WTC11 (cell line): ENCODE results near the gene RERG. TPM values are rescaled to one million over a fixed set of nuclear protein-coding genes. Genes with fewer than 3 reads are reported as not detected.

Experiments used
- ATAC-seq: fragments of 200-7000 bp; cut with Tn5 transposase; 2 replicates; pipeline ENCODE4 v1.10.0; 2021; ENCODE audit warnings: mild to moderate bottlenecking, moderate library complexity
- CTCF ChIA-PET: fragments of 300-600 bp; sonication (Branson Sonifier 250); formaldehyde crosslinking; loops from one replicate; lab custom pipeline; 2021; ENCODE audit warnings: antibody characterized with exemption; lab: Charles Lee
- POLR2A ChIA-PET: fragments of 350-600 bp; sonication (Branson Sonifier 250); formaldehyde crosslinking; loops from one replicate; lab custom pipeline; 2021; ENCODE audit warnings: antibody characterized with exemption; lab: Charles Lee
- DNase-seq: peaks from one replicate; pipeline ENCODE4 v3.0.0; 2021; ENCODE audit warnings: low spot score
- H3K27ac Mint-ChIP-seq: 2 replicates; pipeline ENCODE4 v1.8.0; 2021; ENCODE audit warnings: mixed read lengths
- H3K27me3 Mint-ChIP-seq: 2 replicates; pipeline ENCODE4 v1.8.0; 2021; ENCODE audit warnings: low read depth, mild to moderate bottlenecking, moderate library complexity, mixed read lengths
- H3K36me3 Mint-ChIP-seq: 2 replicates; pipeline ENCODE4 v1.8.0; 2021; ENCODE audit warnings: mixed read lengths
- H3K4me1 Mint-ChIP-seq: 2 replicates; pipeline ENCODE4 v1.8.0; 2022; ENCODE audit warnings: mixed read lengths
- H3K4me3 Mint-ChIP-seq: 2 replicates; pipeline ENCODE4 v1.8.0; 2021; ENCODE audit warnings: mild to moderate bottlenecking, moderate library complexity, mixed read lengths
- H3K9me3 Mint-ChIP-seq: 2 replicates; pipeline ENCODE4 v1.8.0; 2021; ENCODE audit warnings: mixed read lengths
- CREM ChIP-seq: sonication (generic); formaldehyde crosslinking; IDR thresholded peaks from 2 replicates; pipeline ENCODE4 v1.8.1; 2022; ENCODE audit warnings: mild to moderate bottlenecking, missing genetic modification reagents, moderate library complexity
- ESRRA ChIP-seq: sonication (generic); formaldehyde crosslinking; IDR thresholded peaks from 2 replicates; pipeline ENCODE4 v1.8.1; 2022; ENCODE audit warnings: mild to moderate bottlenecking, missing genetic modification reagents, borderline replicate concordance
- FOXP1 ChIP-seq: sonication (generic); formaldehyde crosslinking; IDR thresholded peaks from 2 replicates; pipeline ENCODE4 v1.8.0; 2022; ENCODE audit warnings: missing genetic modification reagents, mild to moderate bottlenecking, moderate library complexity, borderline replicate concordance
- HMGA2 ChIP-seq: fragments of 250-450 bp; sonication (Bioruptor Pico); IDR thresholded peaks from 2 replicates; pipeline ENCODE4 v1.4.0; 2021; ENCODE audit warnings: mild to moderate bottlenecking, moderate library complexity
- NR1H2 ChIP-seq: sonication (generic); formaldehyde crosslinking; IDR thresholded peaks from 2 replicates; pipeline ENCODE4 v1.9.0; 2021; ENCODE audit warnings: mild to moderate bottlenecking, moderate library complexity, missing genetic modification reagents
- PREB ChIP-seq: sonication (generic); formaldehyde crosslinking; IDR thresholded peaks from 2 replicates; pipeline ENCODE4 v1.8.1; 2022; ENCODE audit warnings: mild to moderate bottlenecking, missing genetic modification reagents, moderate library complexity, borderline replicate concordance
- SMAD4 ChIP-seq: sonication (generic); formaldehyde crosslinking; IDR thresholded peaks from 2 replicates; pipeline ENCODE4 v1.8.0; 2022; ENCODE audit warnings: mild to moderate bottlenecking, missing genetic modification reagents
- USF1 ChIP-seq: sonication (generic); formaldehyde crosslinking; IDR thresholded peaks from 2 replicates; pipeline ENCODE4 v1.8.0; 2022; ENCODE audit warnings: mild to moderate bottlenecking, missing genetic modification reagents
- ZNF138 ChIP-seq: sonication (generic); formaldehyde crosslinking; conservative IDR thresholded peaks from 2 replicates; pipeline ENCODE4 v1.8.1; 2022; ENCODE audit warnings: mild to moderate bottlenecking, moderate library complexity, missing genetic modification reagents
- ZNF232 ChIP-seq: sonication (generic); formaldehyde crosslinking; IDR thresholded peaks from 2 replicates; pipeline ENCODE4 v1.8.0; 2022; ENCODE audit warnings: mild to moderate bottlenecking, missing genetic modification reagents
- total RNA-seq: library from RNA; stranded (reverse); gene quantifications from 3 replicates; pipeline ENCODE4 v1.2.3, GENCODE V29; 2021
- TF ChIP-seq, protein P1 (sequence below): sonication (generic); formaldehyde crosslinking; IDR thresholded peaks from 2 replicates; pipeline ENCODE4 v1.8.0; 2022; ENCODE audit warnings: mild to moderate bottlenecking, missing genetic modification reagents

The RERG gene
- total RNA-seq, 1 experiment from 2014 or later = 0.28 TPM

DNA sequence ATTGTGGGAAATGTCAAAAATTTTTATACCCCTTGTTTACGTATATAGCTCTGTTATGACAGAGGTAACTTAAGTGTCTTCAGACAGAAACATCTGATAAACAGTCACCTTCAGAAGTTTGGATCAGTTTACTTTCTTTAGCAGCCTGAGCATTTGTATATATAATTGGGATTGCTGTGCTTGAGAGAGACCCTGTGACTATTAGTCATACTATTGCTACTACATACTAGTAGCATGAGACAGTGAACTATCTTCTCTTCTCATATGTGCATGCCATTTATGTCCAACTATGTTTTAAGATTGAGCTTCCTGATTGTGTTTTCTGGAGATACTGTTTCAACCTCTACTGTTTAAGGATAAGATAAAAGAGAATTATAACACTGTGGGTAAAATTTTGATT is 146.9 kb downstream of the RERG start:
- no peaks in the 10 kb centered on the region for H3K36me3 Mint-ChIP-seq
- peaks cover 7% of the 10 kb centered on the region; the same call in 1 of the 2 replicates for H3K9me3 Mint-ChIP-seq
- ChIA-PET CTCF (no interaction called here), POLR2A (no interaction called here)
- no peak overlapping the region for H3K4me3 Mint-ChIP-seq
- DNase-seq (no peak), ATAC-seq (no peak)
- H3K27ac Mint-ChIP-seq = no peak overlapping the region
- TF ChIP-seq, protein P1, sequence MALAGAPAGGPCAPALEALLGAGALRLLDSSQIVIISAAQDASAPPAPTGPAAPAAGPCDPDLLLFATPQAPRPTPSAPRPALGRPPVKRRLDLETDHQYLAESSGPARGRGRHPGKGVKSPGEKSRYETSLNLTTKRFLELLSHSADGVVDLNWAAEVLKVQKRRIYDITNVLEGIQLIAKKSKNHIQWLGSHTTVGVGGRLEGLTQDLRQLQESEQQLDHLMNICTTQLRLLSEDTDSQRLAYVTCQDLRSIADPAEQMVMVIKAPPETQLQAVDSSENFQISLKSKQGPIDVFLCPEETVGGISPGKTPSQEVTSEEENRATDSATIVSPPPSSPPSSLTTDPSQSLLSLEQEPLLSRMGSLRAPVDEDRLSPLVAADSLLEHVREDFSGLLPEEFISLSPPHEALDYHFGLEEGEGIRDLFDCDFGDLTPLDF (CRISPR knock-in tag) = no peak
- no peak for TF ChIP-seq ESRRA
- TF ChIP-seq ZNF232 (CRISPR knock-in tag) = no peak
- TF ChIP-seq NR1H2 (CRISPR knock-in tag) = no peak
- TF ChIP-seq FOXP1 (CRISPR knock-in tag) = no peak
- TF ChIP-seq ZNF138 = no peak
- TF ChIP-seq USF1 (CRISPR knock-in tag) = no peak
- no peak for TF ChIP-seq CREM (CRISPR knock-in tag)
- no peak for TF ChIP-seq HMGA2 (CRISPR knock-in tag)
- no peak for TF ChIP-seq PREB (CRISPR knock-in tag)
- TF ChIP-seq SMAD4 (CRISPR knock-in tag) = no peak
- H3K27me3 Mint-ChIP-seq = no peaks in the 10 kb centered on the region
- H3K4me1 Mint-ChIP-seq = no peaks in the 10 kb centered on the region

- POLR2A ChIA-PET = no interaction called here
- no peaks in the 10 kb centered on the region for H3K4me1 Mint-ChIP-seq
These were observed 162.1 kb downstream of the RERG start for GRCh38 chr12:15059123-15059522.

More at GRCh38 chr12:15059123-15059522, 162.1 kb downstream of the RERG start:
- Mint-ChIP-seq H3K4me3 (no peak overlapping the region), H3K27me3 (no peaks in the 10 kb centered on the region), H3K36me3 (no peaks in the 10 kb centered on the region), H3K9me3 (no peaks in the 10 kb centered on the region), H3K27ac (no peak overlapping the region)
- CTCF ChIA-PET = no interaction called here
- DNase-seq = no peak
- no peak for TF ChIP-seq HMGA2 (CRISPR knock-in tag)
- no peak for ATAC-seq

Other genes with a start within 250 kb of the RERG start
- gene PDE6H, start 248.4 kb downstream of the RERG start, total RNA-seq = not detected in 3 replicates
- 0.57 to 1.1 TPM (median 1.0 TPM) in 3 replicates for gene PTPRO, start 101.1 kb upstream of the RERG start, total RNA-seq